B cell (primary cell): ENCODE data around the gene MATN1.

Experiments used
- CTCF ChIP-seq: fragments of 200-600 bp; IDR thresholded peaks from one replicate; pipeline ENCODE4 v1.8.0; 2022; ENCODE audit warnings: antibody characterized with exemption, mild to moderate bottlenecking
- EZH2 ChIP-seq: IDR thresholded peaks from 2 replicates; pipeline ENCODE4 v1.6.1; 2012; ENCODE audit warnings: borderline replicate concordance, low read depth, mild to moderate bottlenecking, moderate library complexity, low read length; ENCODE audit not compliant: insufficient read depth, poor library complexity, severe bottlenecking

- no peak for TF ChIP-seq CTCF
- TF ChIP-seq EZH2, result no peak
Observed at GRCh38 chr1:30713311-30713710, 10.1 kb downstream of the MATN1 start.
